Esophagus muscularis mucosa (tissue), 4 donors: ENCODE measurements around the gene TEKTIP1.

ENCODE experiments used
- EP300 ChIP-seq: sonication (generic); formaldehyde crosslinking; IDR thresholded peaks from one replicate; pipeline ENCODE4 v1.6.1; 2017; ENCODE audit warnings: antibody characterized with exemption
- POLR2A ChIP-seq: fragments of 450-650 bp; IDR thresholded peaks from one replicate; pipeline ENCODE4 v1.6.1; 2017; ENCODE audit warnings: antibody characterized with exemption, moderate library complexity, mild to moderate bottlenecking, low read depth
- POLR2AphosphoS5 ChIP-seq, 2 donors: sonication (generic); formaldehyde crosslinking; IDR thresholded peaks; one replicate each; pipeline ENCODE4 v1.6.1; 2017; ENCODE audit warnings: antibody characterized with exemption in 2 of 2
- TF ChIP-seq, protein P1 (sequence below), 3 experiments: fragments of 200-600 bp in 2 of 3; fragments of 450-650 bp in 1 of 3; sonication (generic) in 2 of 3; IDR thresholded peaks; one replicate each; pipeline ENCODE4 v1.5.1; 2017 to 2019; ENCODE audit warnings: antibody characterized with exemption in 3 of 3, mild to moderate bottlenecking in 2 of 3, moderate library complexity in 1 of 3

DNA sequence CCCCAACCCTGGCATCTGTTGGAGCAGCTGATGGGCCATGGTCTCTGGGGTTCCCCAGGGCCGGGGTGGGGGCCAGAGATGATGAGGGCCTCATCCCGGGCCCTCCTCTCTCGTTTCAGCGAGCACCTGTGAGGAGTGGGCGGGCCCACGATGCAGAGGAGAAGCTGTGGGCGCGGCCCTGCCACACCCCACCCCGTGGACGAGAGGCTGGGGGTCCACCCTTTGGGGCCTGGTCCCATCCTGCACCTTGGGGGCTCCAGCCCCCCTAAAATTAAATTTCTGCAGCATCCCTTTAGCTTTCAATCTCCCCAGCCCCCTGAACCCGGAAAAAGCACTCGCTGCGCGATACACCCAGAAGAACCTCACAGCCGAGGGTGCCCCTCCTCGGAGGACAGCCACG, 39.4 kb downstream of the TEKTIP1 start:
- TF ChIP-seq POLR2A (no peak), POLR2AphosphoS5 (IDR thresholded peaks at IDR 0.05) (no peak), EP300 (no peak)
- TF ChIP-seq, protein P1, sequence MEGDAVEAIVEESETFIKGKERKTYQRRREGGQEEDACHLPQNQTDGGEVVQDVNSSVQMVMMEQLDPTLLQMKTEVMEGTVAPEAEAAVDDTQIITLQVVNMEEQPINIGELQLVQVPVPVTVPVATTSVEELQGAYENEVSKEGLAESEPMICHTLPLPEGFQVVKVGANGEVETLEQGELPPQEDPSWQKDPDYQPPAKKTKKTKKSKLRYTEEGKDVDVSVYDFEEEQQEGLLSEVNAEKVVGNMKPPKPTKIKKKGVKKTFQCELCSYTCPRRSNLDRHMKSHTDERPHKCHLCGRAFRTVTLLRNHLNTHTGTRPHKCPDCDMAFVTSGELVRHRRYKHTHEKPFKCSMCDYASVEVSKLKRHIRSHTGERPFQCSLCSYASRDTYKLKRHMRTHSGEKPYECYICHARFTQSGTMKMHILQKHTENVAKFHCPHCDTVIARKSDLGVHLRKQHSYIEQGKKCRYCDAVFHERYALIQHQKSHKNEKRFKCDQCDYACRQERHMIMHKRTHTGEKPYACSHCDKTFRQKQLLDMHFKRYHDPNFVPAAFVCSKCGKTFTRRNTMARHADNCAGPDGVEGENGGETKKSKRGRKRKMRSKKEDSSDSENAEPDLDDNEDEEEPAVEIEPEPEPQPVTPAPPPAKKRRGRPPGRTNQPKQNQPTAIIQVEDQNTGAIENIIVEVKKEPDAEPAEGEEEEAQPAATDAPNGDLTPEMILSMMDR (IDR thresholded peaks at IDR 0.05): no peak
